HG02840 (cell line): Measurements from ENCODE around the gene SLC28A1.
"Not testable (repeated sequence)": the region's sequence is repeated elsewhere in the genome, so short reads cannot be mapped to it uniquely, and the experiment has no call there.

Experiments
- ATAC-seq: cut with Tn5 transposase; IDR thresholded peaks from one replicate; pipeline ENCODE4 v1.9.1; 2021; ENCODE audit warnings: mild to moderate bottlenecking, moderate library complexity, moderate number of reproducible peaks; ENCODE audit not compliant: unreplicated experiment, low FRiP score

The SLC28A1 gene

GRCh38 chr15:84908564-84908963, 24.1 kb downstream of the SLC28A1 start:
- ATAC-seq = no peak

GRCh38 chr15:84909029-84909428, 24.6 kb downstream of the SLC28A1 start:
- no peak for ATAC-seq

GRCh38 chr15:84909782-84910181, 25.3 kb downstream of the SLC28A1 start:
- no peak for ATAC-seq

GRCh38 chr15:84910928-84911623, 26.6 kb downstream of the SLC28A1 start:
- ATAC-seq = no peak

- ATAC-seq = no peak
These were observed 27.6 kb downstream of the SLC28A1 start for GRCh38 chr15:84911879-84912660.

- ATAC-seq = no peak
These were observed 28.9 kb downstream of the SLC28A1 start for GRCh38 chr15:84913360-84913723.

GRCh38 chr15:84914351-84914750, 29.9 kb downstream of the SLC28A1 start:
- no peak for ATAC-seq

- peak; percentile 79 for ATAC-seq
These were observed 30.6 kb downstream of the SLC28A1 start for GRCh38 chr15:84914909-84915605.

GRCh38 chr15:84915606-84915958, 31.1 kb downstream of the SLC28A1 start:
- ATAC-seq = no peak

- ATAC-seq = no peak
These were observed 33.0 kb downstream of the SLC28A1 start for GRCh38 chr15:84917452-84917851.

- ATAC-seq = no peak
These were observed 34.7 kb downstream of the SLC28A1 start for GRCh38 chr15:84919106-84919667.

GRCh38 chr15:84921121-84921520, 36.7 kb downstream of the SLC28A1 start:
- no peak for ATAC-seq

- ATAC-seq = no peak
These were observed 38.1 kb downstream of the SLC28A1 start for GRCh38 chr15:84922530-84922929.

- no peak for ATAC-seq
These were observed 39.7 kb downstream of the SLC28A1 start for GRCh38 chr15:84924077-84924731.

GRCh38 chr15:84924821-84925569, 40.5 kb downstream of the SLC28A1 start:
- ATAC-seq = not testable (repeated sequence)

- ATAC-seq = no peak
These were observed 41.4 kb downstream of the SLC28A1 start for GRCh38 chr15:84925906-84926305.

GRCh38 chr15:84926491-84927230, 42.2 kb downstream of the SLC28A1 start:
- no peak for ATAC-seq

GRCh38 chr15:84928843-84929168, 44.3 kb downstream of the SLC28A1 start:
- no peak for ATAC-seq

GRCh38 chr15:84929795-84930603, 45.5 kb downstream of the SLC28A1 start:
- no peak for ATAC-seq
